ENCODE results near the gene TFR2. TPM values are rescaled to one million over a fixed set of nuclear protein-coding genes. Genes with fewer than 3 reads are reported as not detected.

TFR2 gene
- total RNA-seq, 3 donors from 2014 or later = 0.48 TPM; not detected in 2

- Histone ChIP-seq H3K4me3 (no peak overlapping the region), H3K27ac (peak overlapping the region in 1 of 2 donors; percentile 48), H3K27me3 (no peaks in the 10 kb centered on the region), H3K4me1 (no peaks in the 10 kb centered on the region), H3K9me3 (no peaks in the 10 kb centered on the region), H3K36me3 (peaks cover 35% of the 10 kb centered on the region)
- DNase-seq (ENCODE audit: low spot score in 2 of 2) = no peak
- intact Hi-C loops (cut with DNase I; ENCODE audit: low total_unique reads) = loop anchor here (10.0 kb wide), 1 partner anchor 107 kb away; the partner anchor contains the start of gene SAP25
- TF ChIP-seq POLR2AphosphoS5 (IDR thresholded peaks at IDR 0.05) (no peak), POLR2A (IDR thresholded peaks at IDR 0.05) (no peak), CTCF (IDR thresholded peaks at IDR 0.05) (no peak)
Observed at GRCh38 chr7:100682228-100682741, 40.9 kb upstream of the TFR2 start.

GRCh38 chr7:100681491-100682227 is 40.3 kb upstream of the TFR2 start:
- DNase-seq (ENCODE audit: low spot score in 2 of 2) = no peak
- TF ChIP-seq POLR2A (IDR thresholded peaks at IDR 0.05) (no peak), CTCF (IDR thresholded peaks at IDR 0.05) (no peak)
- peaks cover 29% of the 10 kb centered on the region for H3K36me3 ChIP-seq
- H3K9me3 ChIP-seq = no peaks in the 10 kb centered on the region
- no peak overlapping the region for H3K4me3 ChIP-seq
- no peaks in the 10 kb centered on the region for H3K27me3 ChIP-seq
- H3K4me1 ChIP-seq = no peaks in the 10 kb centered on the region
- intact Hi-C loops (cut with DNase I; ENCODE audit: low total_unique reads) = loop anchor here (10.0 kb wide), 1 partner anchor 107 kb away; the partner anchor contains the start of gene SAP25
- H3K27ac ChIP-seq = no peak overlapping the region

DNA sequence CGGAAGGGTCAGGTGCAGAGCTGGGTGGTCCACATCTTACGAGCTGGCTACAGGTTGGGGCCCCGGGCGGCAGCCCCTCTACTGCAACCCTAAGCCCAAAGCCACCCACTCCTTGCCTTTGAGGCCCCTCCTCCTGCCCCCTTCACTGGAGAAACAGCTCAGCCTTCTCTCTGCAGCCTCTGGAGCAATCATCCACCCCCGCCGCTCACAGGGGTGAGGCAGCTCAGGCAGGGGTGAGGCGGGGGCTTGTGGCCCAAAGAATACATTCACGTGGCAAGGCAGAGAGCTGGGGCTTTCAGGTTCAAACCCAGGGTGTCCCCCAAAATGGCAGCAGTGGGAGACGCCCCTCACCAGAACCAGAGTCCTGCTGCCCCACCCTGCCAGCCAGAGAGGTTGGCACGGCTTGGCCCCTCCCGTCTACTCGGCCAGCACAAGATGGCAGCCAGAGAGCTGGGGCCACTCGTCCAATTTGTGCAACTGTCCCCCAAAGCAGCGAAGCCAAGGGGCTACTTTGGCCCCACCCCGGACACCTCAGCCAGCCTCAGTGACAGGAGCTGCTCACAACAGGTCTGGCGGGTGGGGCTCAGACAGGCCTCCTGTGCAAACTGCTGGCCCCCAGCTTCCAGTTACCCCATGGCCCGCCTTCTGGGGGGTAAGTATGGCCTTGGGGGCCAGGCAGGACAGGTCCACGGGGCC is 39.4 kb upstream of the TFR2 start:
- Histone ChIP-seq H3K27me3 (no peaks in the 10 kb centered on the region), H3K27ac (peak overlapping the region in 1 of 2 donors; percentile 89), H3K9me3 (no peaks in the 10 kb centered on the region), H3K4me1 (no peaks in the 10 kb centered on the region), H3K4me3 (no peak overlapping the region), H3K36me3 (peaks cover 26% of the 10 kb centered on the region)
- intact Hi-C loops (cut with DNase I; ENCODE audit: low total_unique reads) = loop anchor here (10.0 kb wide), 1 partner anchor 106 kb away; the partner anchor contains the start of gene SAP25
- TF ChIP-seq CTCF (IDR thresholded peaks at IDR 0.05) (no peak), POLR2AphosphoS5 (IDR thresholded peaks at IDR 0.05) (no peak), POLR2A (IDR thresholded peaks at IDR 0.05) (no peak)
- DNase-seq (ENCODE audit: low spot score in 2 of 2) = no peak

GRCh38 chr7:100679927-100680575 is 38.7 kb upstream of the TFR2 start:
- DNase-seq (ENCODE audit: low spot score in 2 of 2) = no peak
- TF ChIP-seq POLR2AphosphoS5 (IDR thresholded peaks at IDR 0.05) = peak in 2 of 3 donors; percentile 11 to 21
- no peak for TF ChIP-seq POLR2A (IDR thresholded peaks at IDR 0.05)
- TF ChIP-seq CTCF (IDR thresholded peaks at IDR 0.05) = no peak
- Histone ChIP-seq H3K27ac (peak overlapping the region; percentile 20 to 89), H3K4me1 (no peaks in the 10 kb centered on the region), H3K36me3 (peaks cover 26% of the 10 kb centered on the region), H3K27me3 (no peaks in the 10 kb centered on the region), H3K4me3 (no peak overlapping the region), H3K9me3 (no peaks in the 10 kb centered on the region)
- intact Hi-C loops (cut with DNase I; ENCODE audit: low total_unique reads) = loop anchor here (10.0 kb wide), 2 partner anchors 75 to 105 kb away; partner anchors contain the start of genes PCOLCE and SAP25

Data from breast epithelium (tissue), 4 donors.